T-helper 9 cell (primary cell): ENCODE measurements around the gene PCBD2.
"Not testable (repeated sequence)": the region's sequence is repeated elsewhere in the genome, so short reads cannot be mapped to it uniquely, and the experiment has no call there.

ENCODE experiments used
- DNase-seq: peaks from one replicate; pipeline ENCODE4 v3.0.0-alpha.2; 2020
- total RNA-seq, 2 donors: gene quantifications; one replicate each; lab custom pipeline; 2026; lab: John Stamatoyannopoulos, UW

The PCBD2 gene
- total RNA-seq: 14.5 to 15.7 reads per million in 2 donors

GRCh38 chr5:134904610-134905245, at the start of gene PCBD2:
TSS of gene PCBD2 (plus strand) at chr5:134905131. CDS start at chr5:134905140, 9 bp downstream.
- peak; percentile 84 for DNase-seq

- not testable (repeated sequence) for DNase-seq
Measured at GRCh38 chr5:134856465-134856864, 48.5 kb upstream of the PCBD2 start.

- no peak for DNase-seq
Measured at GRCh38 chr5:134857401-134857800, 47.5 kb upstream of the PCBD2 start.

- no peak for DNase-seq
Measured at GRCh38 chr5:134864707-134865106, 40.2 kb upstream of the PCBD2 start.

GRCh38 chr5:134873494-134873893, 31.4 kb upstream of the PCBD2 start:
- no peak for DNase-seq

- DNase-seq: peak; percentile 70
Measured at GRCh38 chr5:134873987-134874830, 30.7 kb upstream of the PCBD2 start, which contains the start of gene TXNDC15. TSS of gene TXNDC15 (plus strand) at chr5:134874371. CDS start at chr5:134874428, 57 bp downstream.

- DNase-seq: no peak
Measured at GRCh38 chr5:134874831-134875655, 29.9 kb upstream of the PCBD2 start.

GRCh38 chr5:134877159-134877558, 27.8 kb upstream of the PCBD2 start:
- no peak for DNase-seq

GRCh38 chr5:134878403-134878802, 26.5 kb upstream of the PCBD2 start:
- no peak for DNase-seq

- no peak for DNase-seq
Measured at GRCh38 chr5:134879456-134879855, 25.5 kb upstream of the PCBD2 start.

GRCh38 chr5:134880937-134881336, 24.0 kb upstream of the PCBD2 start:
- DNase-seq: not testable (repeated sequence)

GRCh38 chr5:134881711-134882110, 23.2 kb upstream of the PCBD2 start:
- not testable (repeated sequence) for DNase-seq

- no peak for DNase-seq
Measured at GRCh38 chr5:134887593-134888159, 17.3 kb upstream of the PCBD2 start.

GRCh38 chr5:134889335-134889734, 15.6 kb upstream of the PCBD2 start:
- no peak for DNase-seq

- DNase-seq: no peak
Measured at GRCh38 chr5:134891473-134891872, 13.5 kb upstream of the PCBD2 start.

- DNase-seq: no peak
Measured at GRCh38 chr5:134892282-134892681, 12.6 kb upstream of the PCBD2 start.

- DNase-seq: no peak
Measured at GRCh38 chr5:134892926-134893325, 12.0 kb upstream of the PCBD2 start.

- DNase-seq: no peak
Measured at GRCh38 chr5:134893748-134894505, 11.0 kb upstream of the PCBD2 start.

- DNase-seq: no peak
Measured at GRCh38 chr5:134902071-134902801, 2.7 kb upstream of the PCBD2 start.

GRCh38 chr5:134905246-134905996, 490 bp downstream of the PCBD2 start:
- peak; percentile 48 for DNase-seq
